OCI-LY1 (cell line): ENCODE results near the gene DIDO1.

ENCODE experiments used
- H2AFZ ChIP-seq: fragments of 200-600 bp; sonication (generic), shearing (Covaris generic); 2 replicates; pipeline ENCODE4 v1.6.0; 2014; ENCODE audit warnings: antibody characterized with exemption, mild to moderate bottlenecking, low read length
- H3F3A ChIP-seq: fragments of 200-600 bp; sonication (generic), shearing (Covaris generic); 2 replicates; pipeline ENCODE4 v1.6.0; 2014; ENCODE audit warnings: mild to moderate bottlenecking, antibody characterized with exemption, low read length, moderate library complexity; ENCODE audit not compliant: insufficient read depth
- H3K27ac ChIP-seq: fragments of 200-600 bp; sonication (generic); 2 replicates; pipeline ENCODE4 v1.5.1; 2014; ENCODE audit warnings: low read length, mixed run types, mild to moderate bottlenecking, low read depth; ENCODE audit not compliant: poor library complexity, severe bottlenecking
- H3K27me3 ChIP-seq: fragments of 200-600 bp; sonication (generic); 2 replicates; pipeline ENCODE4 v1.6.0; 2014; ENCODE audit warnings: antibody characterized with exemption, mild to moderate bottlenecking, low read length, moderate library complexity; ENCODE audit not compliant: insufficient read depth
- H3K36me3 ChIP-seq: fragments of 200-600 bp; sonication (generic); 2 replicates; pipeline ENCODE4 v1.6.1; 2014; ENCODE audit warnings: mild to moderate bottlenecking, antibody characterized with exemption, low read length, moderate library complexity, mixed read lengths; ENCODE audit not compliant: insufficient read depth
- H3K4me1 ChIP-seq: fragments of 200-600 bp; sonication (generic); 2 replicates; pipeline ENCODE4 v1.5.1; 2014; ENCODE audit warnings: mild to moderate bottlenecking, low read length, moderate library complexity; ENCODE audit not compliant: insufficient read depth, severe bottlenecking
- H3K4me2 ChIP-seq: fragments of 200-600 bp; sonication (generic), shearing (Covaris generic); 2 replicates; pipeline ENCODE4 v1.6.1; 2014; ENCODE audit warnings: low read length
- H3K4me3 ChIP-seq: fragments of 200-600 bp; sonication (generic); 2 replicates; pipeline ENCODE4 v1.5.1; 2014; ENCODE audit warnings: low read length, low read depth, mild to moderate bottlenecking, mixed read lengths; ENCODE audit not compliant: poor library complexity, severe bottlenecking
- H3K79me2 ChIP-seq: fragments of 200-600 bp; shearing (Covaris generic); 2 replicates; pipeline ENCODE4 v1.6.1; 2016; ENCODE audit warnings: mixed run types, low read length, mixed read lengths; ENCODE audit not compliant: insufficient read depth
- H3K9ac ChIP-seq: fragments of 200-600 bp; sonication (generic), shearing (Covaris generic); 2 replicates; pipeline ENCODE4 v1.6.1; 2014; ENCODE audit warnings: mild to moderate bottlenecking, low read length, mixed read lengths
- H3K9me2 ChIP-seq: fragments of 200-600 bp; sonication (generic), shearing (Covaris generic); 2 replicates; pipeline ENCODE4 v1.6.1; 2014; ENCODE audit warnings: low read depth, mild to moderate bottlenecking, low read length, mixed read lengths
- H3K9me3 ChIP-seq: fragments of 200-600 bp; shearing (Covaris generic); 2 replicates; pipeline ENCODE4 v1.6.1; 2014; ENCODE audit warnings: low read length, mixed read lengths
- H4K20me1 ChIP-seq: fragments of 200-600 bp; sonication (generic), shearing (Covaris generic); 2 replicates; pipeline ENCODE4 v1.6.0; 2016; ENCODE audit warnings: mild to moderate bottlenecking, low read length; ENCODE audit not compliant: insufficient read depth
- EZH2 ChIP-seq: fragments of 200-600 bp; sonication (generic), shearing (Covaris generic); IDR thresholded peaks from 2 replicates; pipeline ENCODE4 v1.8.0; 2017; ENCODE audit warnings: borderline replicate concordance, mixed run types, mild to moderate bottlenecking, antibody characterized with exemption, low read length, moderate library complexity, mixed read lengths
- TF ChIP-seq, protein P1 (sequence below): fragments of 200-600 bp; sonication (generic), shearing (Covaris generic); IDR thresholded peaks from 2 replicates; pipeline ENCODE4 v1.5.1; 2017; ENCODE audit warnings: mild to moderate bottlenecking, antibody characterized with exemption, low read length, moderate library complexity, mixed read lengths

The DIDO1 gene

DNA sequence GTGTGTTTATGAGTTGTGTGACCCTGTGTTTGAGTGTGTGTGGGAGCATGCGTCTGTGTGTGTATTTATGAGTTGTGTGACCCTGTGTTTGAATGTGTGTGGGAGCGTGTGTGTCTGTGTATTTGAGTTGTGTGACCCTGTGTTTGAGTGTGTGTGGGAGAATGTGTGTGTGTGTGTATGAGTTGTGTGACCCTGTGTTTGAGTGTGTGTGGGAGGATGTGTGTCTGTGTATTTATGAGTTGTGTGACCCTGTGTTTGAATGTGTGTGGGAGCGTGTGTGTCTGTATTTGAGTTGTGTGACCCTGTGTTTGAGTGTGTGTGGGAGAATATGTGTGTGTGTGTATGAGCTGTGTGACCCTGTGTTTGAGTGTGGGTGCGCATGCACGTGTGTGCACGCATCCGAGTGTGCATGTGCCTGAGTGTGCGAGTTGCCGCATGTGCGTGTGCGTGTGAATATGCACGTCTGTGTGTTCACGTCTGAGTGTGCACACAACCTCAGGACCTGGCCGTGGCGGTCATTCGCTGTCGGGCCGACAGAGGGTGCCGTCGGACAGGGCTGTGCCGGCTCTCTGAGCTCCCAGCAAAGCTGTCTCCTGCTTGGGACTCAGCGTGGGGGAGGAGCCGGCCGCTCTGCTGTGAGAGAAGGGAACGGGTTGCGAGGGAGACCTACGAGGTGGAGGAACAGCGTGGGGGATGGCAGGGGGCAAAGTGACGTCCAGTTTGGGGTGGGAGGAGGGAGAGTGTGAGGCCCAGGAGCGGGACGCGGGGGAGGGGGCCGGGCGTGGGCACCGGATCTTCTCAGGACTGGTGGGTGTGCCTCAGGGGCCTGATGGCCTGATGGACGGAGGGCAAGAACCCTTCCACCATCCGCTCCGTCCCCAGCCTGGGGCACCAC, 45.9 kb upstream of the DIDO1 start:
- TF ChIP-seq, protein P1, sequence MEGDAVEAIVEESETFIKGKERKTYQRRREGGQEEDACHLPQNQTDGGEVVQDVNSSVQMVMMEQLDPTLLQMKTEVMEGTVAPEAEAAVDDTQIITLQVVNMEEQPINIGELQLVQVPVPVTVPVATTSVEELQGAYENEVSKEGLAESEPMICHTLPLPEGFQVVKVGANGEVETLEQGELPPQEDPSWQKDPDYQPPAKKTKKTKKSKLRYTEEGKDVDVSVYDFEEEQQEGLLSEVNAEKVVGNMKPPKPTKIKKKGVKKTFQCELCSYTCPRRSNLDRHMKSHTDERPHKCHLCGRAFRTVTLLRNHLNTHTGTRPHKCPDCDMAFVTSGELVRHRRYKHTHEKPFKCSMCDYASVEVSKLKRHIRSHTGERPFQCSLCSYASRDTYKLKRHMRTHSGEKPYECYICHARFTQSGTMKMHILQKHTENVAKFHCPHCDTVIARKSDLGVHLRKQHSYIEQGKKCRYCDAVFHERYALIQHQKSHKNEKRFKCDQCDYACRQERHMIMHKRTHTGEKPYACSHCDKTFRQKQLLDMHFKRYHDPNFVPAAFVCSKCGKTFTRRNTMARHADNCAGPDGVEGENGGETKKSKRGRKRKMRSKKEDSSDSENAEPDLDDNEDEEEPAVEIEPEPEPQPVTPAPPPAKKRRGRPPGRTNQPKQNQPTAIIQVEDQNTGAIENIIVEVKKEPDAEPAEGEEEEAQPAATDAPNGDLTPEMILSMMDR, result peak; percentile 76
- no peak for TF ChIP-seq EZH2
- no peak overlapping the region for H2AFZ ChIP-seq
- no peak overlapping the region for H3K27ac ChIP-seq
- peaks cover 1% of the 10 kb centered on the region for H3K4me1 ChIP-seq
- H3K36me3 ChIP-seq, result no peaks in the 10 kb centered on the region; the same call in 1 of the 2 replicates
- no peaks in the 10 kb centered on the region for H3K9me2 ChIP-seq
- H3F3A ChIP-seq, result no peaks in the 10 kb centered on the region
- H3K27me3 ChIP-seq, result 0 out of 2 replicates have a peak, but pooled peaks cover 13% of the 10 kb centered on the region
- H3K4me3 ChIP-seq, result no peak overlapping the region
- no peaks in the 10 kb centered on the region for H4K20me1 ChIP-seq
- no peak overlapping the region for H3K4me2 ChIP-seq
- no peak overlapping the region for H3K9ac ChIP-seq
- no peaks in the 10 kb centered on the region for H3K9me3 ChIP-seq
- no peaks in the 10 kb centered on the region for H3K79me2 ChIP-seq

DNA sequence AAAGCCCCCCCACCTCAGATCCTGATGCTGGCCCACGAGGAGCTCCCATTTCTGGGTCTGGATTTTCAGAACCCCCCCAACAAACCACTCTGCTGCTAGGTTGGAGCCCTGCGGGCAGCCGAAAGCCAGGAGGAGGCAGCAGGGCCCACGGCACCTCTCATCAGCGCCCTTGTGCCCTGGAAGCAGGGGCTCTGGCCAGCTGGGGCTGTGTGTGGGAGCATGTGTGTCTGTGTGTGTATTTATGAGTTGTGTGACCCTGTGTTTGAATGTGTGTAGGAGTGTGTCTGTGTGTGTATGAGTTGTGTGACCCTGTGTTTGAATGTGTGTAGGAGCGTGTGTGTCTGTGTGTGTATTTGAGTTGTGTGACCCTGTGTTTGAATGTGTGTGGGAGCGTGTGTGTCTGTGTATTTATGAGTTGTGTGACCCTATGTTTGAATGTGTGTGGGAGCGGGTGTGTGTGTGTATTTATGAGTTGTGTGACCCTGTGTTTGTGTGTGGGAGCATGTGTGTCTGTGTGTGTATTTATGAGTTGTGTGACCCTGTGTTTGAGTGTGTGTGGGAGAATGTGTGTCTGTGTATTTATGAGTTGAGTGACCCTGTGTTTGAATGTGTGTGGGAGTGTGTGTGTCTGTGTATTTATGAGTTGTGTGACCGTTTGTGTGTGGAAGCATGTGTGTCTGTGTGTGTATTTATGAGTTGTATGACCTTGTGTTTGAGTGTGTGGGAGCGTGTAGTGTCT, 45.1 kb upstream of the DIDO1 start:
- Histone ChIP-seq H3F3A (no peaks in the 10 kb centered on the region), H3K27me3 (0 out of 2 replicates have a peak, but pooled peaks cover 13% of the 10 kb centered on the region), H3K36me3 (peaks cover 7% of the 10 kb centered on the region), H3K4me3 (no peak overlapping the region), H3K9me3 (no peaks in the 10 kb centered on the region), H3K9ac (no peak overlapping the region), H4K20me1 (no peaks in the 10 kb centered on the region), H3K27ac (no peak overlapping the region), H2AFZ (no peak overlapping the region), H3K9me2 (no peaks in the 10 kb centered on the region), H3K4me1 (no peaks in the 10 kb centered on the region), H3K79me2 (no peaks in the 10 kb centered on the region), H3K4me2 (no peak overlapping the region)
- no peak for TF ChIP-seq EZH2
- TF ChIP-seq, protein P1, result no peak

DNA sequence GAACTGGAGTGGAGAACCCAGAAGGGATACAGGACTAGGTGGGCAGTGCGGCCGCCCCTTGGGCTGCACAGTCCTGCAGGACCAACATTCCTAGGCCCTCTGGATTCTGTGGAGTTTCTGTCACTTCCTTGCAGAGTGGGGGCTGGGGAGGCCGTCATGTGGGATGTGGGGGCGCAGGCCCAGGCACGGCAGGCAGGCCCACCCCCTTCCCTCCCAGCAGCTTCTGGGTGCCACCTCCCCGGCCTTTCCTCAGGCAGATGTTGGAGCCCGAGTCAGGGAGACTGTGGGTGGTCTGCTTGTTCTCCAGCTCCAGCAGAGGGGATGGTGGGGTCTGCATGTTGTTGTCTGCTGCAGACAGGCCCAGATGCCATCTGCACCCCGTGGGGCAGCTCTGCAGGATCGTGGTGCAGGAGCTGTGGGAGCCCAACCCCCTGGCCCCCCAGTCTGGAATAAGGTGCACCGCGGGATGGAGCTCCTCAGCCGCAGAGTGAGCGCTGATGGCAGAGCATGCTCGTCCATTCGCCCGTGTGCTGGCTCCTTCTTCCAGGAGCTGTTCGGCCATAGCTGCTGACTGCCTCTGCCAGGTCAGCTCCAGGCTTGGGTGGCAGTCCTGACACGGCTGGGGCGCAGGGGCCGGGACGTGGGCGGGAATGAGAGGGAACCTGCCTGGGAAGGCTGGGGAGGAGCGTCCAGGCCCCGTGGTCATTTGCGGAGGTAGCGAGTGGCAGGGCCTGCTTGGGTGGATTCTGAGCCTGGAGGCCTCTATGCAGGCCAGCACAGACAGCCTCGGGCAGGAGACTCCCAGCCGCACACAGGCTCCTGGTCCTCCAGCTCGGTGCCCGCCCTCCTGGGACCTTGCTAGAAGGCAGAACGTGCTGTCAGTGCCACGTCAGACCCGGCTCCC, 44.3 kb upstream of the DIDO1 start:
- H3K79me2 ChIP-seq, result no peaks in the 10 kb centered on the region
- H3K9ac ChIP-seq, result no peak overlapping the region
- H3K27ac ChIP-seq, result no peak overlapping the region
- no peaks in the 10 kb centered on the region for H3K9me2 ChIP-seq
- H3K4me2 ChIP-seq, result no peak overlapping the region
- peaks cover 8% of the 10 kb centered on the region for H3K36me3 ChIP-seq
- no peak for TF ChIP-seq EZH2
- TF ChIP-seq, protein P1, result no peak
- no peak overlapping the region for H2AFZ ChIP-seq
- H3F3A ChIP-seq, result no peaks in the 10 kb centered on the region
- no peak overlapping the region for H3K4me3 ChIP-seq
- H3K27me3 ChIP-seq, result 0 out of 2 replicates have a peak, but pooled peaks cover 13% of the 10 kb centered on the region
- no peaks in the 10 kb centered on the region for H4K20me1 ChIP-seq
- H3K4me1 ChIP-seq, result no peaks in the 10 kb centered on the region
- H3K9me3 ChIP-seq, result no peaks in the 10 kb centered on the region
